ENCODE data around the gene SH3RF3.

Gene SH3RF3

DNA sequence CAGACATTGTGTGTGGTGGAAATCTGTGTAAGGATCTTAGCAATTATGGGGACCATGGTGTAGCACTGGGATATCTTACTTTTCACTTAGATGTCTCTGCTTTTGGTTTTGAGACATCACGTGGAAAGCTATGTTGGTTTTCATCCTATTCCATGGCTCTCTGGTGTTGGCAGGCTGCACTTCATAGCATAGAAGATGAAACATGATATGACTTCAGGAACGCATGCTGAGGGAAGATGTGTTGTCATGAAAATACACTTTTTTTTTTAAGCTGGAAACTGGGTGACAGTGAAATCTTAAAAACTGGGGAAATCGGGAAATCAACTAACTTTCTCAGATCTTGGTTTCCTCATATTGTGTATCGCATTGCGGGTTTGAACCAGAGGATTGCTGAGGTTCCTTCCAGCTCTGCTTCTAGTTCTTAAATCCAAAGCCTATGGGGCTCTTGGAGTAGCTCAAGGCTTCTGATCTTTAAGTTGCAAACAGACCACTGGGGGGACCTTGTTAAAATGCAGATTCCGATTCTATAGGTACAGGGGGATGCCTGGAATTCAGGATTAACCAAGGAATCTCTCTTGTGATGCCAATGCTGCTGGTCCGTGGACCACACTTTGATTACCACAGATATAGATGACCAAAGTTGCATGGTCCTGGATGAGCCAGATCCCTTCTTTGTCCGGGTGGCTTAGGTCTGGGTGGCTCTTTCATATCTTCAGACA lies 160.7 kb downstream of the SH3RF3 start:
- DNase-seq (ENCODE audit: extremely low spot score, insufficient read length, low read depth) (no peak), FAIRE-seq (no peak)

DNA sequence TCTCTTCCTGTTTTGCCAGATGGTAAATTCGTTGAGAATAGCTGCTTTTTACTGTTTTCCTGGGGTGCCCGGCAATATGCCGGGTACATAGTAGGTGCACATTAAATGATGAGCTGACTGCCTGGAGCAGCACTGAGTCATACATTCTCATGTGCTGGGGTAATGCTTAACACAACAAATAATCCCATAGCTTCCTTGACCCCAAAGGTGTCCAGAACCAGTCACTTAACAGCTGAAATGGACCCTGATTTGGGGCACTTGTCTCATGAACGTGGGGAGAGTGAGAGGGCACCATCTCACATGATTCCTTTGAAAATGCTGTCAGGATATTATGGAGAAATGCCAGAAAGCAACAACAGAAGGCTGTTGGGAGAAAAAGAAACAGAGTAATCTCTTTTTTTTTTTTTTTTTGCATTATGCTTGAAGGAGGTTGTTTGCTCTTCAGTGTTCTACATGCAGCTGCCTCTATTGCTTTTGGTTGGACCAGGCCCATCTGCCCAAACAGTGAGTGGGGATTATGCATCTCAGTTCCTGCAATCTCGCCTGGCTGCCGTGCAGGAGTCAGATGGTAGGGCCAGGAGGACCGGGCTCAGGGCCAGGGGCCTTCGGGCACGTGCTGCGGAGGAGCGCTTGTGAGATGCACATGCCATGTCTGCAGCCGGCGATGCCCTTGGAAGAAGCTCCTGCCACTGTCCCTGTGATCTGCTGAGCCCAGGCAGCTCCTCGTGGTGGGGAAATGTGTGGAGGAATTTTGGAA lies 162.1 kb downstream of the SH3RF3 start:
- FAIRE-seq (no peak), DNase-seq (ENCODE audit: extremely low spot score, insufficient read length, low read depth) (no peak)

DNA sequence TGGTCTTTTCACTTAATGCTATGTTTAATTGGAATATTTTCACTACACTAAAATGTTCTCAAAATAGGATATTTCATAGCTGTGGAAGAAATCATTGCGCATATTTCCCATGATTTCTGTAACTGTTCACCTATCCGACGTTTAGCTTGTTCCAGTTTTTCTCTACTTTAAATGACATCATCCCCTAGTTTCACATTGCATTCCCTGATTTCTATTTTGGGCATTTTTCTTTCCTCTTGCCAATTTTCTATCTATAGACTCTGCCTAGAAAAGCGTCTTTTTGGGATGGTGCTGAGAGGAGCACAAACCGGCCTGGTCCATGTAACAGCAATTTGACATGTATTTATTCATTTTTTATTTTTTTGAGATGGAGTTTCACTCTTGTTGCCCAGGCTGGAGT lies 163.4 kb downstream of the SH3RF3 start:
- DNase-seq (ENCODE audit: extremely low spot score, insufficient read length, low read depth) (no peak), FAIRE-seq (no peak)

DNA sequence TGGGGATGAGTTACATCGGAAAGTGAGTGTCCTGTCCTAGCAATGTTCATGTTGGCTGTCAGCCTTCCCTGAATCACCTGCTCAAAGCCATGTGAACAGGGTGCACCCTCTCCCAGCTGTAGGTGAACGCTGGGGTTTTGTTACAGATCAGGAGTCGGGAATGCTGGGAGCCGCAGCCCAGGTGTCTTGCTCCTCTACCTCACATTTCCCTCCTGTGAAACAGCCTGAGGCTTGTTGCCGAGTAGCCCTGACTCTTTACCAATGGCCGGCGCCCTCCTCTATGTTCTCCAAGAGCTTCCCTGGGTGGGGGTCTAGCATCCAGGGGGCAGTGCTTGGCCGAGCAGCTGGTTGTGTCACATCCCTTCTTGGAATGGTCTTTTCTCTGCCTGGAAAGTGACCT lies 164.7 kb downstream of the SH3RF3 start:
- DNase-seq (ENCODE audit: extremely low spot score, insufficient read length, low read depth) (no peak), FAIRE-seq (no peak)

DNA sequence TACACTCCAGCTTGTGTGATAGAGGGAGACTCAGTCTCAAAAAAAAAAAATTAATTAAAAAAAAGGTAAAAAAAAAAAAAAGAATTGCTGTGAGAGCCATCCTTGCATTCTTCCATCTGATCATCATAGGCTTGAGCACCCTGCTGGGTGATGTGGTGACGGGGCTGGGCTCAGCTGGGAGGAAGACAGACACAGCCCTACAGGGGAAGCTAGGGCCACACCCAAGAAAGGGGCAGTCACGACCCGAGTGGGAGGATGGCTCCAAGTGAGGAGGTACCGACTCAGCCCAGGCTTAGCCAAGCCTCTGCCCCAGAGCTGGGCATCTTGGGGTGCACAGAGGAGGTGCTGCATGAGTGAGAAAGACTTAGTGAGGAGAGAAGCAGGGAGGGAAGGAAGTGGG lies 165.5 kb downstream of the SH3RF3 start:
- DNase-seq (ENCODE audit: extremely low spot score, insufficient read length, low read depth) (no peak), FAIRE-seq (no peak)

DNA sequence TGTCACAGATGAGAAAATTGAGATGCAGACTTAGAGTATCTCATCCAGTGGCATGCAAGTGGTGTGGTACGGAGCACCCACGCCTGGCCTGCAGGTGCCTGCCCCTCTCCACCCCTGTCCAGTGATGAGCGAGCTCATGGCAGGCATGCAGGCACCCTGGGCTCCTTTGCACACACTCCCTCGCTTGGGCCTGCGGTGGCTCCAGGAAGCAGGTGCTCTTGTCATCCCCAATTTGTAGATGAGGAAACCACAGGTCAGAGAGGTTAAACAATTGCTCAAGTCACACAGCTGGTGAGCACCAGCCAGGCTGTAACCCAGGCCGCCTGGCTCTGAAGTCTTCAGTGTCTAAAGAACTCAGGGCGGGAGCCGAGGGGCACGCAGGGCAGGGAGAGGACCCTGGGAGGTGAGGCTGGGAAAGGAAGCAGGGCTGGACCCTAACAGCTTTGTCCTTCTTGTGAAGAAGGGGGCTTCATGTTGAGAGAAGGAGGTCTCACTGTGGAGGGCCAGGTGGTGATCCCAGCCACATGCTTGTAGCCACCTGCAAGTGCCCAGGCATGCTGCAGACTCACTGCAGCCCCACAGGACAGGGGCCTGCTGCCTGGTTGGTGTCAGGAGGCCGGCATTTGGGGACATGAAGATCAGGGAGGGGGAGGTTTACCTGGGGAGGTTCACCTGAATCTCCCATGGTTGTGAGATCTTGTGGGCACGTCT lies 166.2 kb downstream of the SH3RF3 start:
- DNase-seq (ENCODE audit: extremely low spot score, insufficient read length, low read depth) (no peak), FAIRE-seq (no peak)

DNA sequence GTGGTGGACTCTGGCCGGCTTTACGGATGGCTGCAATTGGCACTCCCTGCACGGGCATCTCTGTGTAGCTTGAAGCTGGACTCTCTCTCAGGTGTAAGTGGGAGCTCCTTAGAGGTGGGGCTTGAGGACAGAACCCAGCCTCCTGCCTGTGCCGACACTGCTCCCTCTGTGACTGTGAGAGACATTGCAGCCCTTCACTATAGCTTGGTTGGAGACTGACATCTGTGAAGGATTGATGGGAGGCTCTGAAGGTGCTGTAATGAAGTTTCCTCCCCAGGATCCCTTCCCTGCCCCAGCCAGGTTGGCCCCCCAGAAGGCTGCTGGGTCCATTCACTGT lies 166.7 kb downstream of the SH3RF3 start:
- DNase-seq (ENCODE audit: extremely low spot score, insufficient read length, low read depth) (no peak), FAIRE-seq (no peak)

DNA sequence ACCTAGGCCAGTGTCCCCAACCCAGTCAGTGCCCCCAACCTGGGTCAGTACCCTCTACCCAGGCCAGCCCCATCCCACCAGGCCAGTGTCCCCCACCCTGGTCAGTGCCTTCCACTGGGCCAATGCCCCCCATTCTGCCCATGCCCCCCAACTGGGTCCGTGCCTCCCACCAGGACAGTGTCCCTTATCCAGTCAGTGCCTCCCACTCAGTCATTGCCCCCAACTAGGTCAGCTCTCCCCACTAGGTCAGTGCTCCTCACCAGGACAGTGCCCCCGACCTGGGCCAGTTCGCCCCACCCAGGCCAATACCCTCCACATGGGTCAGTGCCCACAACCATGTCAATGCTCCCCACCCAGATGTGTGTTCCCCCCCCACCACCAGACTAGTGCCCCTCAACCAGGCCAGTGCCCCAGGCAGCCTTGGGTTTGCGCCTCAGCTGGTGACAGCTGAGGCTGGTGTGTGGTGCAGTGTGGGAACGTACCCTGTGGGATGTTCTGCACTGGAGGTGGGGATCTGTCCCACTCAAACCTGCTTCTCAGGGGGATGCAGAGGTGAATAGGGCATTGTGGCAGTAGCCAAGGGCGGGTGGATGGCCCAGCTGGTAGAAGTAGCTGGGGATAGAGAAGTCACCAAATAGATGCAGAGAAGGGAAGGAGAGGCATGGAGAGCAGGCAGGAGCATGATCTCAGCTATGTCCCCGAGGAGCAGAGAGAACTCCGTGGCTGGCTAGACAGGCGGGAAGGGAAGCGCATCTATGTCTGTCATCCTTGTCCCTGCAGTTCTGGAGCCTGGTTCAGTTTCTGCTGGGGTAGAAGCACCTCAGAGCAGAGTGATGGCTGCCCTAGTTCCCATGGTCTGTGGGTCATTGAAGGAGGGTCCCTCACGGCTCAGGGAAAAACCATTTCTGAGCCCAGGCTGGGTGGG lies 168.8 kb downstream of the SH3RF3 start:
- DNase-seq (ENCODE audit: extremely low spot score, insufficient read length, low read depth) (no peak), FAIRE-seq (no peak)

DNA sequence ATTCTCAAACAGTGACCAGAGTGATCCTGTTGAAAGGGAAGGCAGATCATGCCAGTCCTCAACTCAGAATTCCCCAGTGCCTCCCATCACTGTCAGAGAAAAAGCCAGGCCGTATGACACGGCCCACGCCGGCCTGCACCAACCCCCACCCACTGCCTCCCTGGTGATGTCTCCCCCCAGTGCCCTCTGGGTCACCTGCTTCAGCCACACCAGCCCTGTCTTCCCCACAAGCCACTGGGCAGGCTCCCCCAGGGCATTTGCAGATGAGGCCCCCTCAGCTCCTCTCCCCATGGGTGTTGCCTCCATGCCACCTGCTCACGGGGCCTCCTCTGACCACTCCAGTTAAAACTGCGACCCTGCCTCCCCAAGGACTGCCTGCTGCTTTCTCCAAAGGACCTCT lies 169.8 kb downstream of the SH3RF3 start:
- FAIRE-seq = no peak
- DNase-seq (ENCODE audit: extremely low spot score, insufficient read length, low read depth) = no peak

DNA sequence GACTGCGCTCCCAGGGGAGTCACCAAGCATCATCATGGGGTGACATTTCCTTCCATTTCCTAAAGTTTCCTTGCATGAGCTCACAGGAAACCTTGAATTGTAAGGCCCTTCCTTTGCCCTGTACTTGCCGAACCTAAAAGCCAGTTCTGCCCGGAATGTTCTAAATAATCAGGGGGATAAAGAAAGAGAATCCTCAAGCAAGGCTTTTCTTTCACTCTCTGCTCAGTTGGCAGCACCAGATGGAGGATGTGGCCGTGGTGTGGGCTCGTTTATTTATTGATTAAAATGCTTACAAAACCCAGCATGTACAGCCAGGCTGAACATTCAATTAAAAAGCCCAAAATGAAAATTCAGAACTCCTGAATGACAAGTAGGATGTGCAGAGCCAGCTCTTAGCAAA lies 170.5 kb downstream of the SH3RF3 start:
- FAIRE-seq (no peak), DNase-seq (ENCODE audit: extremely low spot score, insufficient read length, low read depth) (no peak)

DNA sequence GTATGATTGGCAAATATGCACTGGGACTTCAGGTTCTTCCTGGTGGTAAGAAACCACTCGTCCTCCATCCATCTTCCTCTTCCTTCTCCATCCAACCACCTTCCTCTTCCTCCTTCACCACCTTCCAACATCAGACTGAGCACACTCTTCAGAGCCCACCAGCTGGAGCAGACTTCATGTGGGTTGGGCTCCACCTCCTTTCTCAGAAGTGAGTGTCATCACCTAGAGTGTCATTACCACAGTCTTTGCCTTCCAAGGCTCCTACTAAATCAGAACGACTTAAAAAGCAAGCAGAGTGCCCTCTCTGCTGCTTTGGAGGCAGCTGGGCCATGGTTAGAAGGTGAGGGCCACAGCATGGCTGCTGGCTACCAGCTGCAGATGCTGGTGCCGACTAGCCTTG lies 171.6 kb downstream of the SH3RF3 start:
- DNase-seq (ENCODE audit: extremely low spot score, insufficient read length, low read depth) (no peak), FAIRE-seq (no peak)

DNA sequence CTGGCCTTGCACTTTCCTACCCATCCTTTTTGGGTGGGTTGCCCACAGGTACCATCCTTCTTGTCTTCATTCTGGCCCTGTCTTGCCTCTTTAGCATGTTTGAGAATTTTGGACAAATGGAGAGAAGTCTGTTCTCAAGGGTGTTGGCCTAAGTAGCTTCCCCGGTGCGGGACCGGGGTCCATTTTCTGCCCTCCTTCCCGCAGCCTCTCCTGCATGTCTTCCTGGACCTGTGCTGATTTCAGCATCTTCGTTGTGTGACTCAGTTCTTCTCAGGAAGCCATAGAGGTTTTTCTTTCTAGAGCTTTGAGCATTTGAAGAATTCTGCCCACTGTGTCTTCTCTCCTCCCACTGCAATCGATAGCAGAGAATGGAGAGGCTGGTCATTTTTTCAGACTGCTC lies 172.7 kb downstream of the SH3RF3 start:
- no peak for DNase-seq (ENCODE audit: extremely low spot score, insufficient read length, low read depth)
- no peak for FAIRE-seq

DNA sequence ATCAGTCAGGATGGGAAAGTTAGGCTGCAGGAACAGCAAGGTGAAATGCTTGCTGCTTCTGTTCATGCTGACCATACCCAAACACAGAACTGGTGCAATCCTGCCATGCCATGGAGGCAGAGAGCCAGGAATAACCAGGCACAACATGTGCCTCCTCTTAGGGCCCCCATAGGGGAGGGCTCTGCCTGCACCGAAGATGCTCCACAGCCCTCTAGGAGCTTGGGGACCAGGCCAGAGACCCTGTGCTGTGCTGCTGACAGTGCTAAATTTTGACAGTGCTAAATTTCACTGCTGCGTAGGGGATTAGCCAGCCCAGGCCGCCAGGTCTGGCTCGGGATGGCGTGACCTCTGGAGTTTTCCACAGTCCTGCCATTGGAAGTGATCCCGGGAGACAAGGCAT lies 173.3 kb downstream of the SH3RF3 start:
- FAIRE-seq (no peak), DNase-seq (ENCODE audit: extremely low spot score, insufficient read length, low read depth) (no peak)

DNA sequence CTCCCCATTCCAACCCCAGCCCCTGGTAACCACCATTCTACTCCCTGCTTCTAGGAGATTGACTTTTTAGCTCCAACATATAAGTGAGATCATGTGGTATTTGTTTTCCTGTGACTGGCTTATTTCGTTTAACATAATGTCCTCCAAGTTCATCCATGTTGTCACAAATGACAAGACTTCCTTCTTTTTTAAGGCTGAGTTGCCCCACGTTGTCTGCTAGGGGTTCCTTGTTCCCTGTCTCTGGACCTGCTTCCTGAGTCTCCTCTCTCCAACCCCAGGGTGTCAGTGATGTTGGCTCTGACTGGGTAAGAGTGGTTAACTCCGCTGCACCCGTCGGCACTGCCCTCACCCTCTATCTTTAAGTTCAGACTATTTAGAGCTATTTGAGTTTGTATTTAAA lies 175.2 kb downstream of the SH3RF3 start:
- no peak for FAIRE-seq
- DNase-seq (ENCODE audit: extremely low spot score, insufficient read length, low read depth) = no peak

DNA sequence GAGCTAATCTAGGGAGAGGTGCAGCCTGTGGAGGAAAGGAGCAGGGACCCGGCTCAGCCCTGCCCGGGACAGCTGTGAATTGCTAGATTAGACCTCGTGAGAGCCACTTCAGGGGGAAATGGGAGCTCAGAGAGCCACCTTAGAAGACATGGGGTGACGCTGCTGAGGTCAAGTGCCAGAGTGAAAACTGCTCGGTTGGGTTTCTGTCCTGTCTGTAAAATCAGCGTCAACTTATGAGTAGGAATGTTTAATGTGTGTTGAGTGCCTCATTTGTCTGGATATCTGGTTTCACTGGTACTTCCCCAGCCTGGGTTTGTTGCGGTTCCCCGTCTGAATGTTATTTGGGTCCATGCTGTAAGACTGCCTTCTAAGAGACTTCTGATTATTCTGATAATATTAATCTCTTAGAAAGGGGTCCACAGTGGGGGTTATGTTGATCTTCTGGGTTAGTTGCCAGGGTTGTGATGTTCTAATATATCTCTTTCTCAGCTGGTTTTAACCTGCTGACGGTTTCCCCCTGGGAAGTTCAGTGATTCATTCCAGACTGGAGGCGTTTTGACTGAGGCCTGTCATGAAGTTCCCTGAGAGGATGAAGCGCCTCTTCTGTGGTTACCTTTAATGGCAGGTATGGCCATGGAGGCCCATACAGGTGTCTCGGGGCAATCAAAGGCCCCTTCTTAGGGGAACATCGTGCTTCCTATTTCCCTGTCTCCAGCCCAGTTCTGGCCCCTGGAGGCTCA lies 175.9 kb downstream of the SH3RF3 start:
- DNase-seq (ENCODE audit: extremely low spot score, insufficient read length, low read depth) (no peak), FAIRE-seq (no peak)

DNA sequence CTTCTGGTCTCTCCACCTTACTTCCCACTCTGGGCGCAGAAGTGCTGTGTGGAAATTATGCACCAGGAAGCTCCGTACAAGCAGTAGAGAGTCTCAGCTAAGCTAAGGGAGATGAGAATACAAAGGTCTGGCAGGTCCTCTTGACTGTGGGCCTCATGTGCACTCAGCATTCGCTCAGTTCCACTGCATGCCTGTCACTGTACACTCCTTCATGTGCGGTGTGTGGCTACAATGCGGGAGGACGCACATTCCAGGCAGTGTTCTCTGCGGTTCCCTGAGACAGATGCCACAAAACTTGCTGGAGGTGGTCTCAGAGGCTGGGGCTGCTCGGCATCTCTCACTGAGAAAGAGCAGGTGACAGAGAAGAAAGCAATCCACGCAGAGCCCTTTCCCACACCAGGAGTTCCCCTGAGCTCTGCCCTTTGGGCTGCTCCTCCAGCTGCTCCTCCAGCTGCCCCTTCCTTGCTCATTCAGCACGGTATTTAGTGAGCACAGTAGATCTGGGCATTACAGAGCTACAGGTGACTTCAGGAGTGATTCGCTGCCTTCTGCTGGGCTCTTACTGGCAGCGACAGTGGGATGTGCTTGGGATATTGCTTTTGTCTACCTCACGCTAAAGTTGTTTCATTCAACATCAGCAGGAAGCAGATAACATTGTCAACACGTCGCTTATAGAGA lies 176.6 kb downstream of the SH3RF3 start:
- FAIRE-seq = no peak
- DNase-seq (ENCODE audit: extremely low spot score, insufficient read length, low read depth) = no peak

DNA sequence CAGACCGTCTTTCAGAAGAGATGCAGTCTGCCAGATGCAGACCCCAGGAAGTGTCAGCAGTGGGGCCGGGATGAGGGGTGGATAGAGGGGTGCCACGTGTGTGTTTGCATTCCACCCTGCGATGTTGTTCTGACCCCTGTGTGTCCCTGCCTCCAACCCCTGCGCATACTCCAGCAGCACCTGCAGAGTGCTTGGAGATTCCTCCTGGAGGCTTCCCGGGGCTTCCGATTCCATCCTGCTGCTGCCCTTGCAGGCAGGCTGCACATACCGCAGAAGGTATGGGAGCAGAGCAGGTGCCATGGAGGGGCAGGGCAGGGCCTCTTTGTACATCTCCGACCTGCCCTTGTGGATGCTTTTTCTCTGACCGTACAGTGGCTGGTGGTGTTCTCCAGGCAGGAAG lies 177.2 kb downstream of the SH3RF3 start:
- DNase-seq (ENCODE audit: extremely low spot score, insufficient read length, low read depth) (no peak), FAIRE-seq (no peak)

DNA sequence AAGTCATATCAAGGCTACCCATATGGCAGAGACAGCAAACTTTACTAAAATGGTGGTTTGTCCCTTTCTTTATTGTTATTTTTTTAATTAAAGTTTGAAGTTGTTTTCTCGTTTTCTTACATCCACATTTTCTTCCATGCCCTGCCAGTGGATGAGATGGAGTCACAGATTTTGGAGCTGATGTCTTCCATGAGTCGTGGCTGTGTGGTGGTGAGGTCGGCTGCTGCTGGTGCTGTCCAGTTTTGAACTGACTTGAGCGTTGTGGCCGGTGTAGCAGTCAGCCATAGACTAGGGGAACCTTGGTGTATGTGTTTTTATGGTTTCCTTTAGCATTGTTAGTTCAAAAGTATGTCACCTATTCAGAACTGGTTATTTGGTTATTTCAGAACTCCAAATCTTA lies 182.8 kb downstream of the SH3RF3 start:
- DNase-seq (ENCODE audit: extremely low spot score, insufficient read length, low read depth) (no peak), FAIRE-seq (no peak)

DNA sequence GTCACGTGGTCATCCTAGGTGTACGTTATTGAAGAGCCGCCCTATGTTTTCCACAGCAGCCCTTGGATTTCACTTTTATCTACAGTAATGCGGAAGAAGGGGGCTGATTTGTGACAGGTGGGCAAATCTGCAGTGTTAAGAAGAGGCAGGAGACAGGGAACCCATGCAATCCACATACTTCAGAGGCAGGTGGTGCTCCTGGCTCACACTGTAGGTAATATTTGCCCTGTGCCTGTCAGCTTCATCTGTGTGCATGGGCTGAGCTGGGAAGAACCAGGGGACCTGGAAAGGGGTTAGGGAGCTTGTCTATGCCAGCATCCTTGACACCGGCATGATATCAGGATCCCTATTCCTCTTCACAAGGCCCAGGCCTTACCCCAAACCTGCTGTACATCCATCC lies 183.9 kb downstream of the SH3RF3 start:
- no peak for FAIRE-seq
- DNase-seq (ENCODE audit: extremely low spot score, insufficient read length, low read depth) = no peak

Measured in GM18507 (cell line).